ENCODE measurements around the gene TLN1.

TLN1 gene

DNA sequence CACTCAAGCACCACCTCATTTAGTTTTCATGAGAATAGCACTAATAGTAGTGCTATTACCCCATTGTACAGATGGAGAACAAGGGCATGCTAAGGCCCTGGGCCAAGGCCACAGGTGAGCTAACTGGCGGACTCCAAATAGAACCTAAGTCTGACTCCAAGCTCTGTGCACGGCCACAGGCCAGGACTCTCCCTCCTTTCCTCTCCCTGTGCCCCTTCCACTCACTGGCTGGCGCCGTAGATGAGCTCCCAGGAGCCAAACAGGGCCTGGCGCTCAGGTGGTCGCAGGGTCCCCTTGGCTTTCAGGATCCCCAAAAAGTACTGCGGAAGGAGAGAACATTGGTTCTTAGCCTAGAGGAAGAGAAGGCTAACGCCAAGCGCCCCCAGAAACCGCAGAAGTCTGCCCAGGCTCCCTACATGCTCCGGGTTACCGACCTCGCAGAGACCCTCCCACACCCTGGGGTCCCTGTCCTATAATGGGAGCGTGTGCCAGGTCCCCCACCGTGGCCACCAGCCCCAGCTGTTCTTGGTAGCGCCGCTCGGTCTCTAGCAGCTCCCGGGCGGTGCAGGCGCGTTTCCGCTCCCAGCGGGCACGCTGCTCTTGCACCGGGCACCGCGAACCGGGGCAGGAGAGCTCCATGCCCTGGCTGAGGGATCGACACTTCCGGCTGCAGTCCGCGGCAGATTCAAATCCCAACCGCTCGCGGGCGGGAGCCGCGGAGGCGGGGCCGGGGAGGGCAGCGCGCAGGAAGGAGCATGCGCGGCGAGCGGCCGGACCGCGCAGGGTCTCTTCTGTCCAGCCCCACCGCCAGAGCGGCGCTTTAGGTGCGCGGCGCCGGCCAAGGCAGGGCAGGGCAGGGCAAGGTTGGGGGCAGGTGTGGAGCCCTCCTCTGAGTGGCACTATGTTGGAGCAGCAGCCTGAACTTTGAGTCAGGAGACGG, 67.2 kb downstream of the TLN1 start, which contains the start of gene ARHGEF39:
TSS of gene ARHGEF39 (minus strand) at position 665 of the 940 bp plus-strand sequence. CDS start at position 639, 26 bp downstream.
- DNase-seq (ENCODE audit: low read depth), result peak; percentile 56

- no peak for DNase-seq (ENCODE audit: low read depth)
These were observed 69.6 kb downstream of the TLN1 start for GRCh38 chr9:35662437-35662836.

DNA sequence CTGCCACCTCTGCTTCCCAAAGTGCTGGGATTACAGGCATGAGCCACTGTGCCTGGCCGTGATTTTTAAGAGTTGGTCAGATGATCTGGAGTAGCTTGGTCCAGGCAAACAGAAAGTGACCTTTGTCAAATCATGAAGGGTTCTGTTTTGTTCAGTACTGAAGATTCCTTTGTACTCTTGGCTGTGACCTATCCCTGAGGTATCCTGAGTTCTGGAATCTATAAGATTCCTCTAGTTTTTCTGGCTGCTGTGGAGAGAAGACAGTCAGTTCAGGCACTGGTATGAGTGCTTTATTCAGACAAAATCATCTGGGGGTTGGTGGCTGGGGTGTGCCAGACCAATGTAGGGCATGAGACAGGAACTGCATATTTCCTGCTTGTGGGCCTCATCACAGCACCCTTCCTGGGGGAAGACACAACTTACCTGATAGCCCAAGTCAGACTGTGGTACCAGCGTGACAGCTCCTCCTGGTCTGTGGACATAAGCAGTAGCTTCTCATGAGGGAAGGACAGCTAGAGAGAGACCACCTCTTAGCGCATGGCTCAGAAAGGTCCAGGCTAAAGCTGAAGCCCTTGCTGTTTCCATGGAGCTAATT, 70.1 kb downstream of the TLN1 start:
- DNase-seq (ENCODE audit: low read depth), result no peak

- no peak for DNase-seq (ENCODE audit: low read depth)
These were observed 71.0 kb downstream of the TLN1 start for GRCh38 chr9:35660966-35661415.

DNA sequence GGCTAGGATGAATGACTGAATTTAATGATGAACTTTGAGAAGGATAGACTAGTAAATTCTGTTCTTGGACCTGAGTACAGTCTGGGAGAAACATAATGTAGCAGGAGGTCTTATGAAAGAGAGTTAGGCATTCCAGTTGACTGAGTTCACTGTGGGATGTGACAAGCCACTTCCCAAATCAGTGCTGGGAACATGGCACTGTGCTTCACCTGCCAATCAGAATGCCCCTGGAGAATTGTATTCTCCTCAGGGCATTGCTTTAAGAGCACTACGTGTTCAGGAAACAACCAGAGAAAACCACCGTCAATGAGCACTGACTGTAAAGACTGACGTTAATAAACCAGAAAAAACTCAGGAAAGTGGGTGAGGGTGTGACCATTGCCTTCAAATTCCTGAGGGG, 72.7 kb downstream of the TLN1 start:
- DNase-seq (ENCODE audit: low read depth), result no peak

DNA sequence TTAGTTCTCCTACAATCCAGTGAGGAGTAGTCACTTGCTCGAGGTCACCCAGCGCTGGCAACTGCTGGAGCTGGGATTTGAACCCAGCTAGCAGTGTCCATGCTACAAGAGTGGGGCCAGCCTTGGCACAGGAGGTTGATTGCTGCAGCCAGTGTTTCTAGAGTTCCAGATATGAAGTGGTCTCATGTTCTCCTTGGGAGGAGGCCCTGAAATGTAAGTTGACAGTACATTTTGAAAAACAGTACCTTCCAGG, 73.1 kb downstream of the TLN1 start:
- no peak for DNase-seq (ENCODE audit: low read depth)

DNA sequence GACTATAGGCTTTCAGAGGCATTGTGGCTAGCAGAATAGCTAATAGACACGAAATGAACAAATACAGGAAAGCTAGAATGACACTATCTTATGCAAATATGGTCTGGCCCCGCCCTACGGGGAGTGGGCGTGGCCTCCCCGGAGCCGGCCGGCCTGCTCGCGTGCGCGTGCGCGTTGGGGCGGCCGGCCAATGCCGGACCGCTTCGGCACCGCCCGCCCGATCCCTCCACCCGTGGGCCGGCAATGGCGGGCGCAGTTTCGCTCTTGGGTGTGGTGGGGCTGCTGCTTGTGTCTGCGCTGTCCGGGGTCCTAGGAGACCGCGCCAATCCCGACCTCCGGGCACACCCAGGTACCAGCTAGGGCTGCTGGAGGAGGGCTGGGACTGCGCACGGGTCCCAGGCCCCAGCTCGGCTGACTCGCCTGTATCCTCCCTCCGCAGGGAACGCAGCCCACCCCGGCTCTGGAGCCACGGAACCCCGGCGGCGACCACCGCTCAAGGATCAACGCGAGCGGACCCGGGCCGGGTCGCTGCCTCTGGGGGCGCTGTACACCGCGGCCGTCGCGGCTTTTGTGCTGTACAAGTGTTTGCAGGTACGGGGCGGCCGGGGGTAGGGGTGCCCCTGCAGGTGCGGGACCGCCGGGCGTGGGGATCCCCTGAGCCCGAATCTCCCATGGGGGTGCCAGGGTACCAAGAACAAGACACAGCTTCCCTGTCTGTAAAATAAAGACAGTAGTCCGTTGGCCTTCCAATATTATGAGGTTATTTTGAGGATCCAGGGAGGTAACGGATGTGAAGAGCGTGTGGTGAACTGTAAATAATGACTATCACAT, 73.6 kb downstream of the TLN1 start, which contains the start of gene CCDC107:
TSS of gene CCDC107 (plus strand) at position 156 of the 831 bp plus-strand sequence. CDS start at position 244, 88 bp downstream.
- DNase-seq (ENCODE audit: low read depth), result peak; percentile 77

DNA sequence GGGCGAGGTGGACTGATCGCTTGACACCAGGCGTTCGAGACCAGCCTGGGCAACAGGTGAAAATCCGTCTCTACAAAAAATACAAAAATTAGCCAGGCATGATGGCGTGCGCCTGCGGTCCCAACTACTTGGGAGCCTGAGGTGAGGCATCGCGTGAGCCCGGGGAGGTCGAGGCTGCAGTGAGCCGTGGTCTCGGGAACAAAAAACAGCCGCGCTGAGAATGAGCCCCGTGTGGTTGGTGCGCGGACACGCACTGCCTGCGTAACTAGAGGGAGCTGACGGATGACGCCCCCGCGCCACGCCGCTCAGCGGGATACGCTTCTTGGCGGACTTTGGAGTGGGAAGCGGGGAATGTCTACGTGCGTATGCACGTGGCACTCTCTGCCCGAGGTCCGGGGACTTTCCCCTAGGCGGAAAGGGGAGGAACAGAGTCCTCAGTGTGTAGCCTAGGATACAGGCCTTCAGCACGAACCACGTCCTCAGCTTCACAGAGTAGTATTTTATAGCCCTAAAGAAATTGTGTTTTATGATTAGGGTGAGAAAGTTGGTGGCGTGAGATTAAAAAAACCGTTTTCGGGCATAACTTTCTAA, 74.4 kb downstream of the TLN1 start, which contains the start of gene RMRP:
TSS of gene RMRP (minus strand) at position 474 of the 591 bp plus-strand sequence.
- peak; percentile 68 for DNase-seq (ENCODE audit: low read depth)

GRCh38 chr9:35656831-35657545, 75.0 kb downstream of the TLN1 start:
- no peak for DNase-seq (ENCODE audit: low read depth)

GRCh38 chr9:35656348-35656747, 75.6 kb downstream of the TLN1 start:
- DNase-seq (ENCODE audit: low read depth), result no peak

GRCh38 chr9:35653611-35654010, 78.4 kb downstream of the TLN1 start:
- DNase-seq (ENCODE audit: low read depth), result no peak

DNA sequence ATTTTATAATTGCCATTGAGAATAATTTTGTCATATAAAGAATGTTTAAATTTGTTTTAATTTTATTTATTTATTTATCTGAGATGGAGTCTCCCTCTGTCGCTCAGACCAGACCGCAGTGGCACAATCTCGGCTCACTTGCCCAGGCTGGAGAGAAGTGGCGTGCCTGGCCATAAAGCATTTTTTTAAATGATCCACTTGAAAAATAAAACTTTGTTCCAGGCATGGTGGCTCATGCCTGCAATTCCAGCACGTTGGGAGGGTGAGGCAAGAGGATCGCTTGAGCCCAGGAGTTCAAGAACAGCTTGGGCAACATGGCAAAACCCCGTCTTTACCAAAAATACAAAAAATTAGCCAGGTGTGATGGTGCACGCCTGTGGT, 79.2 kb downstream of the TLN1 start:
- DNase-seq (ENCODE audit: low read depth), result no peak

DNA sequence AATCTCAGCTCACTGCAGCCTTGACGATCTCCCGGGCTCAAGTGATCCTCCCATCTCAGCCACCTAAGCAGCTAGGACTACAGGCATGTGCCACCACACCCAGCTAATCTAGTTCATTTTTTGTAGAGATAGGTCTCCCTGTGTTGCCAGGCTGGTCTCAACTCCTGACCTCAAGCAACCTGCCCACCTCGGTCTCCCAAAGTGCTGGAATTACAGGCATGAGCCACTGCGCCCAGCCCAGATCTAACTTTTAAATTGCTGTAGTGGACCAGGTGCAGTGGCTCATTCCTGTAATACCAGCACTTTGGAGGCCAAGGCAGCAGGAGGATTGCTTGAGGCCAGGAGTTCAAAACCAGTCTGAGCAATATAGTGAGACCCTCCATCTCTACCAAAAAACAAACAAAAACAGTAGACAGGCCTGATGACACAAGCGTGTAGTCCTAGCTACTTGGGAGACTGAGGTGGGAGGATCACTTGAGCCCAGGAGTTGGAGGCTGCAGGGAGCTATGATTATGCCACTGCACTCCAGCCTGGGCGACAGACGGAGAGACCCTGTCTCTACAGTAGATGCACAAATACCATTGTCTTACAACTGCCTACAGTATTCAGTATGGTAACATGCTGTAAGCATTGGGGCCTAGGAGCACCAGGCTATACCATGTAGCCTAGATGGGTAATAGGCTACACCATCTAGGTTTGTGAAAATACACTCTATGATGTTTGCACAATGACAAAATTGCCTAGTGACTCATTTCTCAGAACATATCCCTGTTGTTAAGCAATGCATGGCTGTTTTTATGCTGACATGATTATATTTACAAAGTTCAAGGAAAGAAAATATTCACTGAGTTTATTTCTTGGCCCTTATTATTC, 79.8 kb downstream of the TLN1 start:
- no peak for DNase-seq (ENCODE audit: low read depth)

GRCh38 chr9:35650341-35651158, 81.4 kb downstream of the TLN1 start, which contains the start of gene SIT1:
Gene SIT1 (minus strand): TSS chr9:35650931. CDS start chr9:35650853, 78 bp downstream.
- DNase-seq (ENCODE audit: low read depth), result no peak

- DNase-seq (ENCODE audit: low read depth), result no peak
These were observed 82.3 kb downstream of the TLN1 start for GRCh38 chr9:35649431-35650340.

Data from activated T-helper 1 cell treated with Interleukin-2 at 50 U/mL for 16 hours (primary cell).